Ramos (cell line): ENCODE measurements around the gene ALDOB.

ENCODE experiments used
- in situ Hi-C: fragments of 300-500 bp; cut with MboI; formaldehyde crosslinking; loops from one replicate; pipeline ENCODE4 v1.14.3; 2022; ENCODE audit warnings: low sequenced_read_pairs; ENCODE audit not compliant: unreplicated experiment

ALDOB gene

DNA sequence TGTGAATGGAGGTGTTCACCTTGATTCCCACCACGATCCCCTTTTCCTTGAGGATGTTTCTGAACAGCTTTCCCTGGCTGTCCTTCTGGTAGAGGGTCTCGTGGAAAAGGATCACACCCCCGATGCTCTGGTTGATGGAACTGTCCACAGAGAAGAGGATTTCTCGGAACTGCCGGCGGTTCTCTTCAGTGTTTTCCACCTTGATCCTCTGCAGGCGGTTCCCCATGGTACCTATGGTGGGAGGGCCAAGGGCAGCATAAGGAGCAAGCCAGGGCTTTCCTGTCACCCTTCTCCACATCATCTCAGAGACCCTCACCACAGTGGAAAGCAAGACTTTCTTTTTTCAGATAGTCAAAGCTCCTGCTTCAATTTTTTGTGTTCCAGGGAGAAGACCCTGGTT, 5.8 kb downstream of the ALDOB start:
- in situ Hi-C loops, result no loop called here

DNA sequence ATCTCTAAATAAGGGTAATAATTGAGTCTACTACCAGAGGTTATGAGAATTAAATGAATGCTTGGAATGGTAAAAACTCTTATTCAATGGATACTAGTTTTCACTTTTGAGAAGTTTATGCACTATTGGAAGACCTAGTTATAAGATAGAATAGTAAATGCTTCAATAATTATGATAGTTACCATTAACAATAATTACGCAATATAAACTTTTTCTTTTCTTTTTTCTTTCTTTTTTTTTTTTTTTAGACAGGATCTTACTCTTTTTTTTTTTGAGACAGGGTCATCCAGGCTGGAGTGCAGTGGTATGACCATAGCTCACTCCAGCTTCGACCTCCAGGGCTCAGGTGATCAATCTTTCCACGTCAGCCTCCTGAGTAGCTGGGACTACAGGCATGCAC, 6.7 kb downstream of the ALDOB start:
- in situ Hi-C loops, result no loop called here

DNA sequence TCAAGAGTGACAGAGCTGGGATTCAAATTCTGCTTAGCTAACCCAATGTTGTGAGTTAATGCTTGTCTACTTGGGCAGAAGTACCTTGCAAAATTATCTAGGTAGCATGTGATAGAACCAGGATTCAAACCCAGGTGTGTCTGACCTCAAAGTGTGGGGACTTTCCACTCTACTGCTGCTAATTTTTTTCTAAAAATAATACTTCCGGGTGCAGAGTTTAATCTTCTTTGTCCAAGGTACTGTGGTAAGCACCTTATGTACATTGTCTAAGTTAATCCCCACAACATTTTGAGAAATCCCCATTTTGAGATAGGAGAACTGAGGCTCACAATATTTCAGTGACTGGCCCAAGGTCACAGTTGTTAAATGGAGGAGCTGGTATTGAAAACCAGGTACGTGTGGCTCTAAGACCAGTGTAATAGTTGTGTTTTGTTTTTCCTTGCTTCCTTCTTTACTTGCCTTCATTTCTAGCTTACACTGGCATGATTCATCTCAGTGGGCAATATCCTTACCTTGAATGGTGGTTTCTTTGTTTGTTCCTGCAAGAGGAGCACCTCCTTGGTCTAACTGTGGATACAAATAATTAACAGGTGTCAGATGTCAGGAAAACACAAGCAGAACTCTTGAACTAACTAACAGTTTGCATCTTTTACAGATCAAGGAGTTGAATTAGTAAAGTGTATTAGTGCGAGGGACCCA, 7.5 kb downstream of the ALDOB start:
- in situ Hi-C loops, result no loop called here

DNA sequence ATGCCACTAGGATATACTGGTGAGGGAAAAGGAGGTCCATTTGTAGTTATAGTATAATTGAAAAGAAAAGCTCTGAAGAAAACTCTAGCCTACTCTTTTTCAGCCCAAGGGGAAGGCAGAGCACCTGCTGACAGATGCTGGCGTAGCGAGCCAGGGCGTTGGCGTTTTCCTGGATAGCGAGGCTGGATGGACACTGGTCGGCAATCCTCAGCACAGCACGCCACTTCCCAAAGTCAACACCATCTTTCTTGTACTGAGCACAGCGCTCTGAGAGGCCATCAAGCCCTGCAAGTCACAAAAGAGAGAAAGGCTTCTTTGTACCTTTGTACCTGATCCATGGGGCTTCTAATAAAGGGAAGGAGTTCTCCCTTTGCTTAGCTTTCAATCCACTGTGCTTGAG, 8.2 kb downstream of the ALDOB start:
- in situ Hi-C loops, result no loop called here

DNA sequence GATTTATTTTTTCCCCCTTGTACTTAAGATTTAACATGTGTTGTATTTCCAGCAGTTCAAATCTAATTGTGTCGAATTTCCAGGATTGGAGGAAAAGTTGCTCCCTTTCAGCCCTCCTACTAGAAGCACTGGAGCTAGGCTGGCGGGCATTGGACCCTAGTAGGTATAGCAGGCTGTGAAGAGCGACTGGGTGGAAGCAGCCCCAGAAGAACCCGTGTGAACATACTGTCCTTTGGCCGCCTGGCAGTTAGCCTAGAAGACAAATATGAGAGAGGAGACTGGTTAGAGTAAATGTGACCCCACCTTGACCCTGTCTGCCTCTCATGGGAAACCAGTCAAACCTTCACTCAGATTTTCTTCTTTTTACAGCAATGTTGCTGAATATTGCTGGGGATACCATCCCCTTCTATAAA, 13.9 kb downstream of the ALDOB start:
- in situ Hi-C loops, result no loop called here

DNA sequence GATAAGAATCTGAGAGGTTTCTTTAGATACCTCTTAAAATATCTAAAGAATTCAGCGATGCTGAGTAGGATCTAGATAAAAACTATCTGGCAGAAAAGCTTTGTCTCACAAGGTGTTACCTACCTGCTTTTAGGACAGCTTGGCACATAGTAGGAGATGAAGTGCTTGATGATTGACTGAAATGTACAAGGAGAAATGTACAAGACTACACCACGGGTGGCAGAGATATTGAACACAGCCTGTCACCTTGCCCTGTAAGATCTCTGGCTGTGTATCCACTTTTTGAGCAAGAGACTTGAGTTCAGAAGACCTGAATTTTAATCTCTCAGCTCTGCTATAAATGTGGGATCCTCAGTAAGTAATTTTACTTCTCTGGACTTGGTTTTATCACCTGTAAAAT, 15.7 kb downstream of the ALDOB start:
- in situ Hi-C loops, result no loop called here

DNA sequence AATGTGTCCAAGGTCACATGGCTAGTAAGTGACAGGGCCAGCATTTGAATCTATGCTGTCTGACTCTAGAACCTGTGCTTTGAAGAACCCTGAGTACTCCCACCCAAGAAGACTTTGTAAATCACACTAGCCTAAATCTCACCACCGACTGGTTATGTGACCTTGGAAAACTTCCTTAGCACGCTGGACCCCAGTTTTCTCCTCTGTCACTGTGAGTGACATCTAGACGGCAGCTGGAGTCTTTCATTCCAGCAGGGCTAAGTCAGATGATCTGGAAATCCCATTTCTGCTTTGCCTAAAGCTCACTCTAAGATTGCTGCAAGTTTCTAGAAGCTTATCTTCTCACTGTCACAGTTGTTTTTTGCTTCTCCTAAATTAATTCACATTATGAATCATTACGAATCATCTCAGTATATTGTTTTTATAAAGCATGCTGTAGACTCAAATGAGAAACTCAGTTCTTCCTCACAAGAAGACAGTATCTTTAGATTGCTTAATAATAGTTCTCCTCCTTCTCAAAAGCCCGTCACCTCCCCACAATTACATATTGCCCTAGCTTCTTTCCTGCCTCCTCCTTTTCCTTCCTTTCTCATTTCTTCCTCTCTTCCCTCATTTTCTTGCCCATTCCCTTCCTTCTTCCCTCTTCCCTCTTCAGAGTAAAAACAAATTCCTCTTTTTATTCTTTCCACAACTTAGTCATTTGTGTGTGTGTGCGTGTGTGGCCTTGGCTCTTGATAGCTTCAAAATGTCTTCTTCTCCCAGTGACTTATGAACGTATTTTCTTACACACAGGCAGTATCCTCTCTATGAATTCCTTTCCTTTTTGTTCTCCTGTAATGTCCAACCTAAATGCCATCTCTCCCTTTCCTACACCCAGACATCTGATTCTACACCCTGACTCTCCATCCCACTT, 16.8 kb downstream of the ALDOB start:
- in situ Hi-C loops, result no loop called here

DNA sequence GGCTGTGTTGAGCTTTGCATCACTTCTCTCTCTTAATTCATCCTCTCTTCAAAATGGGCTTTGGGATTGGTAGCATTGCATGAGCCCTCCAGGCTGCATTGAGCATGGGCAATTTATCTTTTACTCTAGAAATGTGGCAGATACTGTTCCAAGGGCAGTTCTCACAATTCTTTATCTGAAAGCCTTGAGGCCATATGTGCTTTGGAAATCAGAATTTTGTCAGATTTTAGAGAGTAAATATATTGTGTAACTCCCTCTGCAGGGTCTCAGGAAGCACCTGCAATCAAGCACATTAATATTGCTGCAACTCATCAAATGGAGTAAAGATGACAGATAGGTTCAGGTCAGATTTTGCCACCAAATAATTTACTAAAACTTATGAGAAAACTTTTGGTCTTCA, 17.6 kb downstream of the ALDOB start:
- in situ Hi-C loops, result no loop called here

DNA sequence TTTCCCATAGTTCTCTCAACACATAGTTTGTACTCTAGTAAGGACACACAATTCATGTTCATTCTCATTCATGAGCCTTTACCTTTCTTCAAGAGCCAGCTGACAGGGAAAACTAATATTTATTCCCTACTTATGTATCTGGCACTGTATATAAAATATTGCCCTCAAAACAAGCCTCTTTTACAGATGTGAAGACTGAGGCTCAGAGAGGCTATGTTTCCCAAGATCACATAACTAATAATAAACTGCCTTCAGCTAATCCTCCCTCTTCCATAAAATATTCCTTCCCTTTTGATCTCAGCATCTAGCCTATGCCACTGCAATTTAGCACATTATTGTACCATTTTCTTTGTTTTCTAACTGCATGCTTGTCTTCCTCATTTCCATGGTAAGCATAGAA, 18.2 kb downstream of the ALDOB start:
- in situ Hi-C loops, result no loop called here

DNA sequence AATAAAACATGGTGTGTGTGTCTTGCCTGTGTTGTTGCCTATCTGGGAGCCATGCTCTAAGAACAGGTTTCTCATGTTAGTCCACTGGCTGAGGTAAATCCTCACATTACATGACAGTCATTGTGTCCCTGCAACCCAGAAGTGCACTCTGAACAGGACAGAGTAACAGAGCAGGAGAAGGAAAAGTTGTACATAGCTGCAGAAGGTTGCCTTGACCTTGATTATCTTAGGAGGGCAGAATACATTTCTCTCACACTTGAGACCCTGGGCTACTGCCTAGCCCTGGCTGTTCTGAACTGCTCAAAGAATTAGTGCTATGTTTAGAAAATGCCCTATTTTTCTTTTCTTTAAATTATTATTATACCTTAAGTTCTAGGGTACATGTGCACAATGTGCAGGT, 20.0 kb downstream of the ALDOB start:
- in situ Hi-C loops, result no loop called here

DNA sequence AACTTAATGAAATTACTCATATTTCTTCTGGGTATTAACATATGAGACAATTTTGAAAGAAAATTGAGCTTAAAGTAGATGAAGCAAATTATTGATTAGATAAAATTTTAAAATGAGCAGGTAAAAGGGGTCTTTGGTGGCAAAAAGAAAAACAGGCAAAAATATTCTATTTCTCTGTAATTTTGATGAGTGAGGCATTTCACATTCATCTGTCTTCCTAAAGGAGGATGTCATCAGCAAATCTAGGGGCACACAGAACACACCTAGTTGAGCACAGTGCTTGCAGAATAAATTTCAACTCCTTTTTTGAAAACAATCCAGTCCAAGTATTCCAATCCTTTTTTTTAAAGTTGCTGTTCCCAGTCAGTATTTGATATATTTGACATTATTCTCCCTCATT, 20.7 kb downstream of the ALDOB start:
- in situ Hi-C loops, result no loop called here

DNA sequence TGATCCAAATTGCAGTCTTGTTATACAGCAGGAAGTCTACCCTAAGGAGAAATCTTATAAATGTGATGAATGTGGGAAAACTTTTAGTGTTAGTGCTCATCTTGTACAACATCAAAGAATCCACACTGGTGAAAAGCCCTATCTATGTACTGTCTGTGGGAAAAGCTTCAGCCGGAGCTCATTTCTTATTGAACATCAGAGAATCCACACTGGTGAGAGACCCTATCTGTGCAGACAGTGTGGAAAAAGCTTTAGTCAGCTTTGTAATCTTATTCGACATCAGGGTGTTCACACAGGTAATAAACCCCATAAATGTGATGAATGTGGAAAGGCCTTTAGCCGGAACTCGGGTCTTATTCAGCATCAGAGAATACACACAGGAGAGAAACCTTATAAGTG, 26.5 kb downstream of the ALDOB start:
- in situ Hi-C loops, result no loop called here

DNA sequence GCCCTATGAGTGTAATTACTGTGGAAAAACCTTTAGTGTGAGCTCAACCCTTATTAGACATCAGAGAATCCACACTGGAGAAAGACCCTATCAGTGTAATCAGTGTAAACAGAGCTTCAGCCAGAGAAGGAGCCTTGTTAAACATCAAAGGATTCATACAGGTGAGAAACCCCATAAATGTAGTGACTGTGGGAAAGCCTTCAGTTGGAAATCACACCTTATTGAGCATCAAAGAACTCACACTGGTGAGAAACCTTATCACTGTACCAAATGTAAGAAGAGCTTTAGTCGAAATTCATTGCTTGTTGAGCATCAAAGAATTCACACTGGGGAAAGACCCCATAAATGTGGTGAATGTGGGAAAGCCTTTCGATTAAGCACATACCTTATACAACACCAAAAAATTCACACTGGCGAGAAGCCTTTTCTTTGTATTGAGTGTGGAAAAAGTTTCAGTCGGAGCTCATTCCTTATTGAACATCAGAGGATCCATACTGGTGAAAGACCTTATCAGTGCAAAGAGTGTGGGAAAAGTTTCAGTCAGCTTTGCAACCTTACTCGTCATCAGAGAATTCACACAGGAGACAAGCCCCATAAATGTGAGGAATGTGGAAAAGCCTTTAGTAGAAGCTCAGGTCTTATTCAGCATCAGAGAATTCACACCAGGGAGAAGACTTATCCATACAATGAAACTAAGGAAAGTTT, 27.0 kb downstream of the ALDOB start:
- in situ Hi-C loops, result no loop called here

DNA sequence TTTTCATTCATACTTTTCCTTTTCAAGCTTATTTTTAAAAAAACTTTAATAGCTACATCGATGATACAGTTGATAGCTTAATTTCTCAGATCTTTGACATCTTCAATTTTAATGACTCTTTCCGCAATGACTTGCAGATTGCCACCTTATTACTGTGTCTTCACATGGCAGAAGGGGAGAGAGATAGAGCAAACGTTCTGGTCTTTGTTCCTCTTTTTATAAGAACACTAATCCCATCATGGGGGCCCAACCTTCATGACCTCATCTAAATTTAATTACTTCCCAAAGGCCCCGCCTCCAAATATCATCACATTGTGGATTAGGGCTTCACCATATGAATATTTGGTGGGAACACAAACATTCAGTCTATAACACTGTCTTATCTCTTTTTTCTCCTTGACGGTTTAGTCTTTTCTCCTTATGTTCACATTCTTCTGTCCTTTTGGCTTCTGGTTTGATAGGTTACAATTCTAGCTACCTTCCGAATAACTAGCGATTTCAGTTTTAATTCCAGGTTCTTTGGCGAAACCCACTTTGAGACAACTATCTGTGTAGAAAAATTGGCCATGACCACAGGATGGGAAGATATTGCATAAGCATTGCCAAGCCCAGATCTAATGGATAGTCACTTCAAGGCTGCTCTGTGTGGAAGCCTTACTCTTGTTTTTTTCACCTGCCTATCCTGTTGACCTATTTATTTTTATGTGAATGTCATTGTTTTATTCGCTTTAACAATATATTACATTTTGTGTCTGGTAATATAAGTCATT, 31.9 kb downstream of the ALDOB start:
- in situ Hi-C loops, result no loop called here

DNA sequence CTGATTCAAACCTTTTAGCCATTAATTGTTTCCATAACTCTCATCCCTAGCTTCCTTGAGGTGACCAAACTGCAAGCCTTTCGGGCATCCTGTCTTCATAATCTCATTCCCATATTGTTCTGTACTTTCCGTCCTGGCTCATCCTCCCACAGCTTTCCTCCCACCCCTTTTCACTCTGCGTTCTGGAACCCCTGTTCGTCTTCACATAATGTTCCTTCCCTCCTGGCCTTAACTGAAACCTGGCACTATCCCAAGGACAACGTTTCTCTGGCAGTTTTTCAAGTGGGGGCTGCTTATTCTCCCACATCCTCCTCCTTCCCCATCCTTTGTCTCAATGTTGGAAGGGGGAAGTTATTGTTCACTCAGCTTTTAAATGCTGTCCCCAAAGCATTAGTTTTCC, 35.5 kb downstream of the ALDOB start:
- in situ Hi-C loops, result no loop called here

DNA sequence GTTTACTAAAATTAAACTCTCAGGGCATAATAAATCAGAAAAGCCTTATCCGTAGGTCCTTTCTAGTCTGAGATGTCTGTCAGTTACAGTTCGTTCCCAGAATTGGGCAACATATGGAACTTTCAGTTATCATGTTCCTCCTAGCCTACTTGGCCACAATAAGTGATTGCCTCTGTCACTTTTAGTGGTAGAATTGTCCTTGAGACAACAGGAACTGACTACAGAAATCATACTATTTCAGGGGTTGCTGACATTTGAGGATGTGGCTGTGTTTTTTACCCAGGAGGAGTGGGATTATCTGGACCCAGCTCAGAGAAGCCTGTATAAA, 36.0 kb downstream of the ALDOB start:
- in situ Hi-C loops, result loop anchor here (10.0 kb wide), 1 partner anchor 135 kb away; the partner anchor contains the start of gene RNF20

DNA sequence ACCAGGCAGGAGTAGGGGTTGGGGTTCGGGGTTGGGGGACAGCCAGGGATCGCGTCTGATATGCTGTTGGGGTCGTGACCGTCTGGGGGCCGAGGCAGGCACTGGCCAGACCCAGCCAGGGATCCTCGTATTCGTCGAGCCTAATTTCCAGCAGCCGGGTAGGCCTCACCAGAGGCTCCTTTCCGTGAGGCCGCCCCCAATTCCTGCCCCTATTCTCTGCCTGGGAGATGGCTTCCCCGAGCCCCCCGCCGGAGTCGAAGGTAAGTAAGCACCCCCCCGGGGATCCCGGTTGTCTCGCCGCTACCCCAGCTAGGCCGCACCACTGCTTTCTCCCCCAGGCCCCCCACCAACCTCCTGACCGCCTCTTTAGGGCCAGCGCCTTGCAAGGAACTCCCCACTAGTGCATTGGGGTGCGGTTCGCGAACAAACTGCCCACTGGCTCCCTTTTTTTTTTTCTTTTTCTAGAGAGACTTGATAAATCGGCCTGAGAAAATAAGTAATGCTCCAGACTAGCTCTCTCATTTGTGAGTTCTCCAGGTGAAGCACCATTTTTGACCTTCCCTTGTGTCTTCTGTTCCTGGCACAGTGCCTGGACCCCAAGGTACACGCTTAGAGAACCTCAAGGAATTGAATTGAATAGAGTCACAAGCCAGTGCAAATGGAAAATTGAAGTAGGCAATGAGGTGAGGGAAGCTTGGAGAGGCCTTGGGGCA, 36.5 kb downstream of the ALDOB start:
- in situ Hi-C loops, result loop anchor here (10.0 kb wide), 1 partner anchor 136 kb away; the partner anchor contains the start of gene RNF20

DNA sequence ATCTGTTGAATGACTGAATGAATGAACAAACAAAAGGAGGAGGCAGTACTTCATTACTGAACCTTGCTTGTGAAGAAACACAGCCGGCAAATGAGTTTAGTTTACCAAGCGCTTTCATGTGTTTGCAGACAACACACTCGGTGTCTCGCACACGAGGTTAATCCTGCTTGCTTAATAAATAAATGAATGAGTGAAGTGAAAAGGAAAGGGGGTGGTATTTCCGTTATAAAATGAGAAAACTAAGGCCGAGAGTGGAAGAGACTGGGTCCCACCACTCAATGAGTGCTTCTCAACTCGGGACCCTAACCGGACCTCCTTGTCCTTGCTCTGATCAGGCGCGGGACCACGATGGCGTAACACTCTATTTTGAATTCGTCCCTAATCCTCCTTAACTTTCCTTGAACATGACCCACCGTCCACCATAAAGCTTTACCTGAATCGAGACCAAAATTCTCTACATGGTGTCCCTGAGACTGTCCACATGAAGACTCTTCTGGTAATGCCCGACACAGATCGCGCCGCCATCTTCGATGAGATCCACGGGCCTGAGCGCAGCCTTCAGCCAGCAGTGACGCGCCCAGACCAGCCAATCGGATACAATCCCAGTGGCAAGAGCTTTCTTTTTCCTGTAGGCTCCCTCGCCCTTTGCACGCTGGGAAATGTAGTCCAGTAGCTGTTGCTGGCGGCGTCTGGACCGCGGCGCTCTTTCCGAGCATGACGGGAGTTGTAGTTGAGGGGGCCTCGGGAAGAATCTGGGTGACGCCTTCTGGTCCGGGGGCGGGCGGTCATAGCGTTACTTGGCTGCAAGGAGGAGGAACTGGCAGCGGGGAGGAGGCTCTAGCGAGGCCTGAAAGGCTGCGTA, 37.3 kb downstream of the ALDOB start, which contains the start of the genes MRPL50 and ZNF189:
TSS of gene MRPL50 (minus strand) at position 551 of the 862 bp plus-strand sequence. CDS start at position 525, 26 bp downstream.
TSS of gene ZNF189 (plus strand) at position 784 of the 862 bp plus-strand sequence. CDS start 306 bp downstream, outside the sequence.
- in situ Hi-C loops, result loop anchor here (10.0 kb wide), 1 partner anchor 137 kb away; the partner anchor contains the start of gene RNF20
